HG03439 (cell line): Measurements from ENCODE around the gene DNAJC16.
"Not testable (repeated sequence)": the region's sequence is repeated elsewhere in the genome, so short reads cannot be mapped to it uniquely, and the experiment has no call there.

ENCODE experiments used
- ATAC-seq: cut with Tn5 transposase; IDR thresholded peaks from one replicate; pipeline ENCODE4 v1.9.1; 2021; ENCODE audit warnings: mild to moderate bottlenecking, moderate library complexity; ENCODE audit not compliant: unreplicated experiment

DNAJC16 gene

DNA sequence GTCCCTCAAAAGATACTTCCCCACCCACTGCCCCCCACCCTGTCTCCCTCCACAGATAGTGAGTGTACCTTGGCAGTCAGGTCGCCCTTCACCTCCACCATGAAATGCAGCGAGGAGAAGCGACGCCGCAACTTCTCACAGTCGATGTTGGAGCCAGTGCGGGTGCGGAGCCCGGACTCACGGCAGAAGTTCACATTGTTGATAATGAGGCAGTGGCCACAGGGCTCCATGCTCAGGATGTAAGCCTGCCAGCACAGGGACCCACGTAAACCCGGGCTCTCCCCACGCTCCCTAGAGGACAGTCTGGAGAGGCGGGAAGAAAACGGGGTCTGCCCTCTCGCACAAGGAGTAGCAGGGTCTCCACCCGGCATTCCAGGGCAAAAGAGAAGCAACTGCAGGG lies 19.8 kb upstream of the DNAJC16 start:
- ATAC-seq, result no peak

DNA sequence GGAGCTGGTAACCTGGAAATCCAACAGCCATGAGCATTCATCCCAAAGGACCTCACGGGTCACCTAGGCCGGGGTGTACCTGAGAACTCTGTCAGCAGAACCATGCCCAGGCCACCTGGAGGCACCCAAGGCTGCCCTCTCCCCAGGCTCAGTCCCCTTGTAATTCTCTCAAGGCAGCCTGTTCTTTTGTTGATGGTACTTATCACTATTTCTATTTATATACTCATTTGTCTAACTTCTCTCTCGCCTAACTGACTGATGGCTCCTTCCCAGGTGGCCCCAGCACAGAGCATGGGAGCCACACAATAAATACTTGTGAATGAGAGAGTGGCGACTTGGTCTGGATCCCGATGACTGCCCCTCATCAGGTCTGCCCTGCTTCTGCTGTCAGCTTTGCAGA lies 19.4 kb upstream of the DNAJC16 start:
- no peak for ATAC-seq

DNA sequence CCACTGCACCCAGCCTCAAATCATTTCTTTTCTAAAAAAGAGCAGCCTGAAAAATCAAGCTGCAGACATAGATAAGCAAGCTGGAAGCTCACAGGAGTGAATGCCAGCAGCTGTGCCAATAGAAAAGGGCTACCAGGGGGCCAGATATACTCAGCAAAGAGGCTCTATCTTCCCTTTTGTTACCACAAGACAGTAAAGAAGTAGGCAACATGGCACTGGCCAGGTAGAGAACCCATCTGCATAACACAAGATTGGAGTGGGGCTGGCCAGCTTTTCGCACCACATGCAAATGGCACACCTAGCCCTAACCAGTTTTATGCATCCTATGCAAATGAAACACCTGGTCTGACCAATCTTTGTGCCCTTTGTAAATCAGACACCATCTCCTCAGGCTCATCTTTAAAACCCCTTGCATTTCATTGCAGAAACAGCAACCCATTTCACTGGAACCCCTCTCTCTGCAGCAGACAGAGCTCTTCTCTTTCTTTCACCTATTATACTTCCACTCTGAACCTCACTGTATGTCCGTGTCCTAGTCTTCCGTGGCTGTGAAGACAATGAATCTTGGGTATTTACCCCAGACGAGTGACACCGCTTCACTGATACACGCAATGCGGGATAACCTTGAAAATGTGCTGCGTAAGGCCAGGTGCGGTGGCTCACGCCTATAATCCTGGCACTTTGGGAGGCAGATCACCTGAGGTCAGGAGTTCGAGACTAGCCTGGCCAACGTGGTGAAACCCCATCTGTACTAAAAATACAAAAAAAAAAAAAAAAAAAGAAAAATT lies 17.8 kb upstream of the DNAJC16 start:
- no peak for ATAC-seq

DNA sequence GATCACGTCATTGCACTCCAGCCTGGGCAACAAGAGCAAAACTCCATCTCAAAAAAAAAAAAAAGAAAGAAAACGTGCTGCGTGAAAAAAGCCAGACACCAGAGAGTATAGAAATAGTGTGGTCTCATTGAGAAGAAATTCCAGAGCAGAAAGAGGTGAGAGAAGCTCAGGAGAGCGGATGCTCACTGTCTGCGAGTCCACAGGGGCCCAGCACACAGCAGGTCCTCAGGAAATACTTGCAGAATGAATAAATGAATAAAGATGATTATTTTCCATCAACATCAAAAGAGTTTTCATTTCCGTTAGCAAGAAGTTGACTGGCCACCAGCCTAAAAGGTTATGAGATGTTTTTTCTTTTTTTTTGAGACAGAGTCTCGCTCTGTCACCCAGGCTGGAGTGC lies 17.1 kb upstream of the DNAJC16 start:
- no peak for ATAC-seq

DNA sequence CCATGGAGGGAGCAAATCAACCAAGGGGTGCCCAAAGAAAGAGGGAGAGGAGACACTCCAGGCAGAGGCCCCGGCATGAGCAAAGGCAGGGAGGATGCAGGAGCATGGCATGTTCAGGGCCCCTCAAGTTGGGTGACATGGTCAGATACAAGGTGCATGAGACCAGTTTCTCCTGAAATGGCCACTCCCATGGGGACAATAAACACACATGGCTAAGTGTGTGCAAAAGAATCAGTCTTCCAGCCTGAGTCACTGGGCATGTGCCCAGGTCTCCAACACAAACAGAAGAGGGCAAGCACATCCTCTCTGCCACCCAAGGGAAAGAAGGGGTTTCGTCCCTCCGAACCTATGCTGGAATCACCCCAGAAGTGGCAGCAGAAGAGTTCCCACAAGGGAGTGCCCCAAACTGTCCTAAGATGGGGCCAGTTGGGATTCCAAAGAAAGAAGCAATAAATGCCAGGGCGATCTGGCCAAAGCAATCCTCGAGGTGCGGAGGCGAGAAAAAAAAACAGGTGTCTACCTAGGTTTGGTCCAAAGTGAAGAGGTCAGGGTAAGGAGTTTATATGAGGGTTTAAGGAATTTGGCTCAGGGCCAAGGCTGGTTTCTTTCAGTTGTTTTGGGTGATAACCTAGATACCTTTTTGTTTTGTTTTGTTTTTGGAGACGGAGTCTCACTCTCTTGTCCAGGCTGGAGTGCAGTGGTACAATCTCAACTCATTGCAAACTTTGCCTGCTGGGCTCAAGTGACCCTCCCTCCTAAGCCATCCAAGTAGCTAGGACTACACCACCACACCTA lies 15.8 kb upstream of the DNAJC16 start:
- no peak for ATAC-seq

GRCh38 chr1:15513192-15513591 lies 13.5 kb upstream of the DNAJC16 start:
- ATAC-seq, result no peak

GRCh38 chr1:15513919-15514318 lies 12.7 kb upstream of the DNAJC16 start:
- no peak for ATAC-seq

DNA sequence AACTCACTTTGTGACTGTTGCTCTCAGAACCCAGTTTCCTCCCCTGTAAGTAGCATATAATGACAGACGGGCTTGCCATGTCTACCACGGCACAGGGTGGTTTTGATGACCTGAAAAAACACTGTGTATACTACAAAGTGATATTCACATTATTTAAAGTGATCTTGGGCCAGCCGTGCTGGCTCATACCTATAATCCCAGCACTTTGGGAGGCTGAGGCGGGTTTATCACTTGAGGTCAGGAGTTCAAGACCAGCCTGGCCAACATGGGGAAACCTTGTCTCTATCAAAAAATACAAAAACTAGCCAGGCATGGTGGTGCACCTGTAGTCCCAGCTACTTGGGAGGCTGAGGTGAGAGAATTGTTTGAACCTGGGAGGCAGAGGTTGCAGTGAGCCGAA lies 12.1 kb upstream of the DNAJC16 start:
- ATAC-seq, result not testable (repeated sequence)

DNA sequence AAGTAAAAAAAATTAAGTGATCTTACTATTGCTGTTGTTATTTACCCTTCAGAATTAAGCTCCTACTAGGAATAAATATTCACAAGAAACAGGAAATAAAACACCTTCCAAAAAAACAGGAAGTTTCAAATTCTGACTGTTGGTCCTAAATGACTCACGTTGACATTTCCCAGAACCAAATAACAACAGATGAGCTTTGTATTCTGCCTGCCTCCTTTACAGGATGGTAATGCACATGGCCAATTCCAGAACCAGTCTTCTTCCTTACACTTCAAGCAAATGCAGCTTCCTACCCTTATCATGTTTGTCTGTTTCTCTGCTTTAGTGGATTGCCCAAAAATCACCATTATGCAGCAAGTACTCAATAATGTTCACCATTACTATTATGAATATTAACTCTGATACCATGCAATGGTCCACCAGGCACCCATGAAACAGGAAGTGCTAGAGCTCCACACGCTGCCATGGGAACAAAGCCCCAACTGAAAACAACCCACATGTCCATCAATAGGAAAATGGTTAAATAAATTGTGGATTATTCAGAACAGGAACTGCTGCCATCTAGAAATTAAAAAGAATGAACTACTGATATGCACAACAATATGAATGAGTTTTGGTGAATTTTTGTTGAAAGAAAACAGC lies 11.5 kb upstream of the DNAJC16 start:
- no peak for ATAC-seq

DNA sequence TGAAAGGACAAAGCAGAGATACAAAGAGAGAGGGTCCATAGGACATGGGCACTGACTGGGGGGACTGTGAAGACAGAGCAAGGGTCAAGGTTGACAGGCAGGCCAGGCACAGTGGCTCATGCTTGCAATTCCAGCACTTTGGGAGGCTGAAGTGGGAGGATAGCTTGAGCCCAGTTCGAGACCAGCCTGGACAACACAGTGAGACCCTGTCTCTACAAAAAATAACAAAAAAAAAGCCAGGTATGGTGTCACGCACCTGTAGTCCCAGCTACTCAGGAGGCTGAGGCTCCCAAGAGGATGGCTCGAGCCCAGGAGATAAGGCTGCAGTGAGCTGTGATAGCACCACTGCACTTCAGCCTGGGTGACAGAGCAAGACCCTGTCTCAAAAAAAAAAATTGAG lies 7.0 kb upstream of the DNAJC16 start:
- no peak for ATAC-seq

DNA sequence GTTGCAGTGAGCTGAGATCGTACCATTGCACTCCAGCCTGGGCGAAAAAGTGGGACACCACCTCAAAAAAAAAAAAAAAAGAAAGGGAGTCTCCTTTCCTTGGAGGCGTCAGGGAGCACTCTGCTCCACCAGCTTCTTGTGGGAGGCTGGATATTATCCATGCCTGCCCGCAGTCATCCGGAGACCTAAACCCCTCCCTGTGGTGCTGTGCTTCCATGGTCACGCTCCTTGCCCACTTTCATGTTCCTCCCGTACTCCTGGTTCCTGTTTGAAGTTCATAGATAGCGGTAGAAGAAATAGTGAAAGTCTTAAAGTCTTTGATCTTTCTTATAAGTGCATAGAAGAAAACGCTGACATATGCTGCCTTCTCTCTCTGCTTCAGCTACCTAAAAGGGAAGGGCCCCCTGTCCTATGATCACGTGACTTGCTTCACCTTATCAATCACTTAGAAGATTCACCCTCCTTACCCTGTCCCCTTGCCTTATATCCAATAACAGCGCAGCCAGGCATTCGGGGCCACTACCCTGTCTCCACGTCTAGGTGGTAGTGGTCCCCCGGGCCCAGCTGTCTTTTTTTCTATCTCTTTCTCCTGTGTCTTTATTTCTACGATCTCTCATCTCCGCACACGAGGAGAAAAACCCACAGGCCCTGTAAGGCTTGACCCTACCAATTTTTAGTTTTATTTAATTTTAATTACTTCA lies 5.3 kb upstream of the DNAJC16 start:
- not testable (repeated sequence) for ATAC-seq

GRCh38 chr1:15522551-15522950 lies 4.1 kb upstream of the DNAJC16 start:
- no peak for ATAC-seq

DNA sequence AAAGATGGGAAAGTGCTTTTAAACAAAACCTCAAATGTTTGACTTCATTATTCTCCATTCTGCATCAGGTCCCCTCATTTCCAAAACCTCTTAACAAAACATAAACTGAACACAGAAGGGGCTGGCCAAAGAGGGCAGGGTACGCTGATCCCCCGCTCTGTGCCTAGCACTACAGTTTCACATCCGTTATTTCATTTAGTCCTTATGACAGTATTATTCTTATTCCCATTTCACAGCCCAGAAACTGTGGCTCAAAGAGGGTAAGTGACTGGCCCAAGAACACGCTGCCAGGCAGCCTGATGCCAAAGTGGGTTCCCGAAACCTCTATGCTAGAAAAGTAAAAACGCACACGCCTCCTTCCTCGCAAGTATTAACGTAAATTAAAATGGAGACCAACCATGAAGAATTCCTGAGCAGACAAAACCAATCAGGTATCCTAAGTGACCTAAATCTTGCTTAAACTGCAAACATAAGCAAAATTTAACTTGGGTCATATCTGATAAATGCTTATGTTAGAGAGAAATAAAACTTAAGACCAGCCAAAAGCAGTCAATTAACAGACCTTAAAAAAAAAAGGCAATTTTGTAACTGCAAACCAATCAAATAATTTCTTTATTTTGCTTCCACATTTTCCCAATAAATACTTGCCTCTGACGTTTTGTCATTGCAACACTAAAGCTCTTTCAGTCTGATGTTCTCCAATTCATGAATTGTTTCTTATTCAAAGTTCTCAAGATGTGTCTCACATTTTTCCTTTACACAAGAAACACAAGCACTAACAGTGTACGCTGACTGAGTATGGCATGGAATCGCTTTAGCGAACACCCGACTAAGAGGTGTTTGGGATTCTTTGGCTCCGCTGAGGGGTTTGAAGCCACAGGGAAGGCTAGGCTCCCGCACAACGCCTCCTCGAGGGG lies 3.3 kb upstream of the DNAJC16 start:
- no peak for ATAC-seq

GRCh38 chr1:15524021-15524282 lies 2.7 kb upstream of the DNAJC16 start, which contains the start of gene CASP9:
CASP9 (minus strand) TSS chr1:15524215; CDS start chr1:15524200, 15 bp downstream.
- ATAC-seq, result no peak

DNA sequence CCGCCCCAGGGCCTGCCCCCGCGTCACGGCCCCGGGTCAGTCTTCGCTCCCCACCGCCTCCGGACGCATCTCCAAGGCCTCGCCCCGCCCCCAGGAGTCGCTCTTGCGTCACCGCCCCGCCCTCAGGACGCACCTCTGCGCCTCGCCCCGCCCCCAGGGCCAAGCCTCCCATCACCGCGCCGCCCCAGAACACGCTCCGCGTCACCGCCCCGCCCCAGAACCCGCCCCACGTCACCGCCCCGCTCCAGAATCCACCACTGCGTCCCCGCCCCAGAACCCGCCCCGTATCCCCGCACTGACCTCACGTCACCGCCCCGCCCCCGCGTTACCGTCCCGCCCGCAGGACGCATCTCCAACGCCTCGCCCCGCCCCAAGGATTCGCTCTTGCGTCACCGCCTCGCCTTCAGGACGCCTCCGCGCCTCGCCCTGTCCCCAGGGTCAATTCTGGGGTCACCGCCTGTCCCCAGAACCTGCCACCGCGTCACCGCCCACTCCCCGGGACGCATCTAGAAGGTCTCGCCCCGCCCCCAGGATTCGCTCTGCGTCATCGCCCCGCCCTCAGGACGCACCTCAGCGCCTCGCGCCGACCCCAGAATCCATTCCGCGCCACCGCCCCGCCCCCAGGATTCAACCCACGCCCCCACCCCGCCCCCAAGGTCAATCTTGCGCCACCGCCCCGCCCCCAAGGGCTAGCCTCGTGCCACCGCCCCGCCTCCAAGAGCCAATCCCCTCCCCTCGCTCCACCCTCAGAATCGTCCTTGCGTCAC lies 2.2 kb upstream of the DNAJC16 start:
- peak; percentile 37 for ATAC-seq

DNA sequence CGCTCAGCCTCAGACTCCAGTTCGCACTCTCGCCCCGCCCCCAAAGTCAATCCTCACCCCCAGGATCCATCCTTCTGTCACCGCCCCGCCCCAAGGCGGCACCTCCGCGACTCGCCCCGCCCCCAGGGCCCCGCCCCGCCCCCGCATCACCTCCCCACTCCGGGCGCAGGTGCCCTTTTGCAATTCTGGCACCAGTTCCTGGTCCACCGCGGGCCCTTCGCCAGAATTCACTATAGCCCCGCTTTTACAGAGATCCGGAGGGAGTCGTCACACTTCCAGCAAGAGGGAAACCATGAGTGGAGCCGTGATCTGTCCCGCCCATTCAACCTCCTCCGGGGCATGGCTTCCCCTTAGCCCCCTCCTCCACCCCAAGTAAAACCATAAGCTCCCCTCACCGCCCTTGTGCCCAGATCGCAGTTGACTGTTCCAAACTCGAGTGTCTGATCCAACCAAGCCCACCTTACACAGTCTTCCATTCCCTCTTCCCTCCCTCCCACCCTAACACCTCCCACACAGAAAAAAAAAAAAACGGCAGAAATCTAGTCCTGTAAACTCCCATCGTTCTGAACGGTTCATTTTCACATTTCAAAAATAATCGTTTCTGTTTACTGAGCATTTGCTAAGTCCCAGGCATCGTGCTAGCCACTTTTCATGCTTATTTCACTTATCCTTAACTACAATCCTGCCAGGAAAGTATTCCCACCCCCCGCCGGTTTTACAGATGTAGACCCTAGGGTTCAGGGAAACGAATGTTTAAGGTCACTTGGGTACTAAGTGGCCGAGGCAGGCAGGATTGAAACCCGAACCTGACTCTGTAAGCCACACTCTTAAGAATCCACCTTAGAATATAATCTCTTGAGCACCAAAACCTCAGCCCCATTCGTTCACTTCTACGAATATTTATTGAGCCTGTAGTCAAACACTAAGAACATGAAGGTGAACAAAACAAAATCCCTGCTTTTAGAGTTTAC lies 1.3 kb upstream of the DNAJC16 start:
- ATAC-seq, result peak; percentile 44

- ATAC-seq, result no peak
Observed at GRCh38 chr1:15526021-15526489, 593 bp upstream of the DNAJC16 start.

DNA sequence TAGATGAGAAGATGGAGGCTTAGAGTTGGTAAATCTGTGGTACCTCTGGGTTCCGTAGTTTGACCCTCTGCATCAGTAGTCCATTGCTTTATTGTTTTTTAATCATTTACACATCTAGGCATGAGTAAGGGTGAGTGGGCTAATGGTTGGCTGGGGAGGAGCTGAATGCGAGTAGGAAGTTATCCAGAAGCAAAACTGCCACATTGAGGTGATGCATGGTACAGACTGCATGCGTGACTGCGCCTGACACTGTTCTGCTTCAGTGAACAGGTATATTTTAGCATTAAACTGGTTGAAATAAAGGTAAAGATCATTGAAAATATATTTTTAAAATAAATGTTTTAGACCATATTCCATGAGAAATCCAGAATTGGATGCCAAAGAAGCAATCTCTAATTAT lies 4.4 kb downstream of the DNAJC16 start:
- ATAC-seq, result no peak
